Keratinocyte (primary cell): ENCODE measurements around the gene CD200. TPM values are rescaled to one million over a fixed set of nuclear protein-coding genes. Genes with fewer than 3 reads are reported as not detected.

ENCODE experiments used
- DNase-seq: peaks from one replicate; pipeline ENCODE4 v3.0.0-alpha.2; 2011; ENCODE audit warnings: low read depth, missing footprints, low spot score
- FAIRE-seq: peaks from 2 replicates; lab custom pipeline; 2011; peaks lifted over from hg19 to GRCh38; lab: Jason Lieb, UNC
- H2AFZ ChIP-seq: 2 replicates; pipeline ENCODE4 v1.6.0; 2012; ENCODE audit warnings: low read length, control low read depth, inconsistent platforms; ENCODE audit not compliant: control insufficient read depth
- H3K27ac ChIP-seq: 2 replicates; pipeline ENCODE4 v1.5.1; 2011; ENCODE audit warnings: low read length; ENCODE audit not compliant: control insufficient read depth, insufficient read depth
- H3K27me3 ChIP-seq: 3 replicates; pipeline ENCODE4 v1.6.0; 2011; ENCODE audit warnings: low read length; ENCODE audit not compliant: control insufficient read depth, insufficient read depth; ENCODE audit errors: extremely low read depth
- H3K36me3 ChIP-seq, 2 experiments: 2 replicates in 1 of 2; 3 replicates in 1 of 2; pipeline ENCODE4 v1.5.1; 2011; ENCODE audit warnings: low read length in 2 of 2, mild to moderate bottlenecking in 1 of 2; ENCODE audit not compliant: control insufficient read depth in 2 of 2, insufficient read depth in 2 of 2; ENCODE audit errors: extremely low read depth in 1 of 2
- H3K4me1 ChIP-seq: 3 replicates; pipeline ENCODE4 v1.5.1; 2011; ENCODE audit warnings: low read length; ENCODE audit not compliant: control insufficient read depth, insufficient read depth; ENCODE audit errors: extremely low read depth
- H3K4me2 ChIP-seq: 3 replicates; pipeline ENCODE4 v1.6.0; 2011; ENCODE audit warnings: low read depth, low read length; ENCODE audit not compliant: control insufficient read depth, insufficient read depth; ENCODE audit errors: extremely low read depth
- H3K4me3 ChIP-seq, 3 experiments: fragments of 200-600 bp in 1 of 3; sonication (generic) in 1 of 3; 2 replicates in 2 of 3; 3 replicates in 1 of 3; pipeline ENCODE4 v1.5.1; 2011 to 2016; ENCODE audit warnings: low read length in 3 of 3, mild to moderate bottlenecking in 3 of 3, control low read depth in 2 of 3, inconsistent platforms in 1 of 3, low read depth in 1 of 3, mixed read lengths in 1 of 3, mixed run types in 1 of 3, moderate library complexity in 1 of 3; ENCODE audit not compliant: control insufficient read depth in 2 of 3, insufficient read depth in 2 of 3; ENCODE audit errors: extremely low read depth in 1 of 3
- H3K79me2 ChIP-seq: 2 replicates; pipeline ENCODE4 v1.6.0; 2012; ENCODE audit warnings: low read length; ENCODE audit not compliant: control insufficient read depth, insufficient read depth
- H3K9ac ChIP-seq: 3 replicates; pipeline ENCODE4 v1.6.0; 2011; ENCODE audit warnings: low read length; ENCODE audit not compliant: control insufficient read depth, insufficient read depth; ENCODE audit errors: extremely low read depth
- H3K9me1 ChIP-seq: 3 replicates; pipeline ENCODE4 v1.6.0; 2011; ENCODE audit warnings: low read length; ENCODE audit not compliant: control insufficient read depth, insufficient read depth; ENCODE audit errors: extremely low read depth
- H3K9me3 ChIP-seq: 2 replicates; pipeline ENCODE4 v1.5.1; 2012; ENCODE audit warnings: low read depth, low read length; ENCODE audit not compliant: control insufficient read depth
- H4K20me1 ChIP-seq: 3 replicates; pipeline ENCODE4 v1.6.0; 2011; ENCODE audit warnings: low read length; ENCODE audit not compliant: control insufficient read depth, insufficient read depth; ENCODE audit errors: extremely low read depth
- EZH2 ChIP-seq: IDR thresholded peaks from one replicate; pipeline ENCODE4 v1.6.1; 2012; ENCODE audit warnings: inconsistent platforms, mild to moderate bottlenecking, low read length, moderate library complexity
- dilution Hi-C: fragments of 300-500 bp; cut with MboI; formaldehyde crosslinking; loops from one replicate; pipeline ENCODE4 v1.7.0; 2020; ENCODE audit warnings: low sequenced_read_pairs; ENCODE audit not compliant: extremely low pct_ligation_motif_present
- polyA plus RNA-seq, 5 experiments: library from polyadenylated mRNA; depleted of rRNA in 3 of 5; stranded (reverse) in 3 of 5; stranded (forward) in 1 of 5; unstranded in 1 of 5; fragments of >200 nt; gene quantifications; 1 replicate in 1 of 5; 2 replicates in 3 of 5; 3 replicates in 1 of 5; pipeline versions ENCODE4 v1.2.1 to v1.2.3, GENCODE V29; 2011 to 2012; ENCODE audit warnings: missing spikeins in 2 of 5, low read depth in 1 of 5, low replicate concordance in 1 of 5
- TF ChIP-seq, protein P1 (sequence below), 3 experiments: IDR thresholded peaks in 1 of 3; conservative IDR thresholded peaks in 1 of 3; optimal IDR thresholded peaks in 1 of 3; 2 replicates in 2 of 3; 3 replicates in 1 of 3; pipeline versions ENCODE3 to v1.5.1; 2011; ENCODE audit warnings: low read length in 3 of 3, mild to moderate bottlenecking in 3 of 3, moderate library complexity in 2 of 3, control low read depth in 1 of 3, inconsistent platforms in 1 of 3; ENCODE audit not compliant: insufficient read depth in 2 of 3; ENCODE audit errors: extremely low read depth in 1 of 3

The CD200 gene
- polyA plus RNA-seq, 1 donor (not counting 4 experiments of a cell fraction or from before 2014, with no cell fraction given): 0.07 TPM

GRCh38 chr3:112373924-112374323 lies 41.0 kb downstream of the CD200 start:
- Histone ChIP-seq H3K79me2 (no peaks in the 10 kb centered on the region), H3K9ac (no peak overlapping the region), H4K20me1 (no peaks in the 10 kb centered on the region), H3K9me1 (no peaks in the 10 kb centered on the region), H3K4me2 (no peak overlapping the region), H3K36me3 (no peaks in the 10 kb centered on the region), H3K4me3 (no peak overlapping the region), H3K9me3 (no peaks in the 10 kb centered on the region), H3K4me1 (peaks cover 19% of the 10 kb centered on the region), H2AFZ (no peak overlapping the region), H3K27ac (no peak overlapping the region), H3K27me3 (no peaks in the 10 kb centered on the region)
- DNase-seq: no peak
- FAIRE-seq: no peak
- TF ChIP-seq EZH2: no peak
- dilution Hi-C loops: no loop called here

- H3K9ac ChIP-seq: no peak overlapping the region
- no peak for FAIRE-seq
Measured at GRCh38 chr3:112374333-112374734, 41.4 kb downstream of the CD200 start.

More at GRCh38 chr3:112374333-112374734, 41.4 kb downstream of the CD200 start:
- no peaks in the 10 kb centered on the region for H3K27me3 ChIP-seq
- DNase-seq: no peak
- no peaks in the 10 kb centered on the region for H3K36me3 ChIP-seq
- no peaks in the 10 kb centered on the region for H4K20me1 ChIP-seq
- peaks cover 23% of the 10 kb centered on the region for H3K4me1 ChIP-seq
- no peak overlapping the region for H2AFZ ChIP-seq
- H3K79me2 ChIP-seq: no peaks in the 10 kb centered on the region
- no peak overlapping the region for H3K4me3 ChIP-seq
- H3K9me3 ChIP-seq: no peaks in the 10 kb centered on the region
- no peak overlapping the region for H3K27ac ChIP-seq
- dilution Hi-C loops: no loop called here
- no peaks in the 10 kb centered on the region for H3K9me1 ChIP-seq
- TF ChIP-seq, protein P1, sequence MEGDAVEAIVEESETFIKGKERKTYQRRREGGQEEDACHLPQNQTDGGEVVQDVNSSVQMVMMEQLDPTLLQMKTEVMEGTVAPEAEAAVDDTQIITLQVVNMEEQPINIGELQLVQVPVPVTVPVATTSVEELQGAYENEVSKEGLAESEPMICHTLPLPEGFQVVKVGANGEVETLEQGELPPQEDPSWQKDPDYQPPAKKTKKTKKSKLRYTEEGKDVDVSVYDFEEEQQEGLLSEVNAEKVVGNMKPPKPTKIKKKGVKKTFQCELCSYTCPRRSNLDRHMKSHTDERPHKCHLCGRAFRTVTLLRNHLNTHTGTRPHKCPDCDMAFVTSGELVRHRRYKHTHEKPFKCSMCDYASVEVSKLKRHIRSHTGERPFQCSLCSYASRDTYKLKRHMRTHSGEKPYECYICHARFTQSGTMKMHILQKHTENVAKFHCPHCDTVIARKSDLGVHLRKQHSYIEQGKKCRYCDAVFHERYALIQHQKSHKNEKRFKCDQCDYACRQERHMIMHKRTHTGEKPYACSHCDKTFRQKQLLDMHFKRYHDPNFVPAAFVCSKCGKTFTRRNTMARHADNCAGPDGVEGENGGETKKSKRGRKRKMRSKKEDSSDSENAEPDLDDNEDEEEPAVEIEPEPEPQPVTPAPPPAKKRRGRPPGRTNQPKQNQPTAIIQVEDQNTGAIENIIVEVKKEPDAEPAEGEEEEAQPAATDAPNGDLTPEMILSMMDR (optimal IDR thresholded peaks at IDR 0.05 in 1 of 3, IDR thresholded peaks at IDR 0.05 in 1 of 3, conservative IDR thresholded peaks at IDR 0.05 in 1 of 3; ENCODE audit: extremely low read depth in 1 of 3, insufficient read depth in 2 of 3, low read length in 3 of 3): no peak
- TF ChIP-seq EZH2: no peak
- H3K4me2 ChIP-seq: no peak overlapping the region
